SHP77 (cell line): Measurements from ENCODE around the gene MED16.
A peak's percentile ranks its signal among the peaks of the same experiment; 100 is the strongest.
"Not testable (repeated sequence)": the region's sequence is repeated elsewhere in the genome, so short reads cannot be mapped to it uniquely, and the experiment has no call there.

Experiments used
- DNase-seq, 2 experiments: peaks; one replicate each; lab custom pipeline; 2025; lab: John Stamatoyannopoulos, UW

MED16 gene

GRCh38 chr19:854549-854948, 38.4 kb downstream of the MED16 start:
- no peak for DNase-seq

DNA sequence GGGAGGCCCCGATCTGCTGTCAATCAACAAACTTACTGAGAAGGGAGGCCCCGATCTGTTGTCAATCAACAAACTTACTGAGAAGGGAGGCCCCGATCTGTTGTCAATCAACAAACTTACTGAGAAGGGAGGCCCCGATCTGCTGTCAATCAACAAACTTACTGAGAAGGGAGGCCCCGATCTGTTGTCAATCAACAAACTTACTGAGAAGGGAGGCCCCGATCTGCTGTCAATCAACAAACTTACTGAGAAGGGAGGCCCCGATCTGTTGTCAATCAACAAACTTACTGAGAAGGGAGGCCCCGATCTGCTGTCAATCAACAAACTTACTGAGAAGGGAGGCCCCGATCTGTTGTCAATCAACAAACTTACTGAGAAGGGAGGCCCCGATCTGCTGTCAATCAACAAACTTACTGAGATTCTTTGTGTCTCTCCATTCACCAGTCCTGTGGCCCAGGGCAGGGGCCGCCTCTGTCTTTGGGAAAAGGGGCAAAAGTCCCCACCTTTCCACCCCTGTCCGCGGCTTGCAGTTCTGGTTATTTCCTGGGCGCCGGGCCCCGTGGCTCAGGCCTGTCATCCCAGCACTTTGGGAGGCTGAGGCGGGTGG, 39.3 kb downstream of the MED16 start:
- DNase-seq = not testable (repeated sequence)

DNA sequence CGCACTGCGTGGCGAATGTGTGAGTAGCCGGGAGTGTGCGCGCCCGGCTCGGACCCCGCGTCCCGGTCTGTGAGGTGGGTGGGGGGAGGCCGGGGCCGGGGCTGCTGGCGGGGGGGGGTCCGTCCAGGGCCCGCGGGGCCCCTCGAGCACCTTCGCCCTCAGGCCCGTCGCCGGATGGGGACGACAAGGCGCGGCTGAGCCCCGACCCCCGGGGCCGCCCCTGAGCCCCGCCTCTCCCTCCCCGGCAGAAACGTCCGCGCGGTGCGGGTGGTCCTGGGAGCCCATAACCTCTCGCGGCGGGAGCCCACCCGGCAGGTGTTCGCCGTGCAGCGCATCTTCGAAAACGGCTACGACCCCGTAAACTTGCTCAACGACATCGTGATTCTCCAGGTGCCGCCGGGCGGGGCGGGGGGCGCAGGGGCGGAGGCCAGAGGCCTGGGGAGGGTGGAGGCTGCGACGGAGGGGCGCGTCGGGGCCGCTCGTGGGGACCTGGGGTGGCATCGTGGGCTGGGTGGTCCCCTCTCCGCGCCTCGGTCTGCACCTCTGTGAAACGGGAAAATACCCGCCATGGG, 39.9 kb downstream of the MED16 start:
- no peak for DNase-seq

DNA sequence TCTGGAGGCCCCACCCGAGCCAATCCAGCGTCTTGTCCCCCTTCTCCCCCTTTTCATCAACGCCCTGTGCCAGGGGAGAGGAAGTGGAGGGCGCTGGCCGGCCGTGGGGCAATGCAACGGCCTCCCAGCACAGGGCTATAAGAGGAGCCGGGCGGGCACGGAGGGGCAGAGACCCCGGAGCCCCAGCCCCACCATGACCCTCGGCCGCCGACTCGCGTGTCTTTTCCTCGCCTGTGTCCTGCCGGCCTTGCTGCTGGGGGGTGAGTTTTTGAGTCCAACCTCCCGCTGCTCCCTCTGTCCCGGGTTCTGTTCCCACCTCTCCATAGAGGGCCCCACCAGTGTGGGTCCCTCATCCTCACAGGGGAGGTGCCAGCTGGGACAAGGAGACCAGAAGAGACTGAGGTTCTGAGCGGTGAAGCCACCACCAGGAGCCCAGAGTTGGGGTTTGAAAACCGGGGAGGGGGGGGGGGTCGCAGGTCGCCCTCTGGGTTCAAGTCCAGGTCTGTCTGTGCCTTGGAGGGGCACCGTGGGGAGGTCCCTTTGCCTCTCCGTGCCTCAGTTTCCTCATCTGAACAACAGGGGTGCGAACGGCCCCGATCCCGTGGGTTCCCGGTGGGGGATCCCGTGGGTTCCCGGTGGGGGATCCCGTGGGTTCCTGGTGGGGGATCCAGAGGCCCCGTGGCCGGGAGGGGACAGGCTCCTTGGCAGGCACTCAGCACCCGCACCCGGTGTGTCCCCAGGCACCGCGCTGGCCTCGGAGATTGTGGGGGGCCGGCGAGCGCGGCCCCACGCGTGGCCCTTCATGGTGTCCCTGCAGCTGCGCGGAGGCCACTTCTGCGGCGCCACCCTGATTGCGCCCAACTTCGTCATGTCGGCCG, 40.6 kb downstream of the MED16 start, which contains the start of gene ELANE:
Gene ELANE (plus strand): TSS at position 168 of the 878 bp plus-strand sequence. CDS start 26 bp downstream, at position 194.
- no peak for DNase-seq

DNA sequence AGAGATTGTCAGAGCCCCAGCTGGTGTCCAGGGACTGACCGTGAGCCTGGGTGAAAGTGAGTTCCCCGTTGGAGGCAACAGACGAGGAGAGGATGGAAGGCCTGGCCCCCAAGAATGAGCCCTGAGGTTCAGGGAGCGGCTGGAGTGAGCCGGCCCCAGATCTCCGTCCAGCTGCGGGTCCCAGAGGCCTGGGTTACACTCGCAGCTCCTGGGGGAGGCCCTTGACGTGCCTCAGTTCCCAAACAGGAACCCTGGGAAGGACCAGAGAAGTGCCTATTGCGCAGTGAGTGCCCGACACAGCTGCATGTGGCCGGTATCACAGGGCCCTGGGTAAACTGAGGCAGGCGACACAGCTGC, 42.0 kb downstream of the MED16 start:
- no peak for DNase-seq

- peak; percentile 49 to 66 for DNase-seq
Observed at GRCh38 chr19:850221-850978, 42.6 kb downstream of the MED16 start.

DNA sequence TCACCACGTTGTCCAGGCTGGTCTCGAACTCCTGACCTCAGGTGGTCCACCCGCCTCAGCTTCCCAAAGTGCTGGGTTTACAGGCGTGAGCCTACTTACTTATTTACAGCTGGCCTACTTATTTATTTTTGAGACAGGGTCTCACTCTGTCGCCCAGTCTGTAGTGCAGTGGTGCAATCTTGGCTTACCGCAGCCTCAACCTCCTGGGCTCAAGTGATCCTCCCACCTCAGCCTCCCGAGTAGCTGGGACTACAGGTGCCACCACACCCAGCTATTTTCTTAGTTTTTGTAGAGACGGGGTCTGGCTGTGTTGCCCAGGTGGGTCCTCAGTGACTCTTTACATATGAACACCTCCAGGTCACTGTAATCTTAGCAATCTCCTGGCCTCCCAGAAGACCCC, 43.8 kb downstream of the MED16 start:
- not testable (repeated sequence) for DNase-seq

DNA sequence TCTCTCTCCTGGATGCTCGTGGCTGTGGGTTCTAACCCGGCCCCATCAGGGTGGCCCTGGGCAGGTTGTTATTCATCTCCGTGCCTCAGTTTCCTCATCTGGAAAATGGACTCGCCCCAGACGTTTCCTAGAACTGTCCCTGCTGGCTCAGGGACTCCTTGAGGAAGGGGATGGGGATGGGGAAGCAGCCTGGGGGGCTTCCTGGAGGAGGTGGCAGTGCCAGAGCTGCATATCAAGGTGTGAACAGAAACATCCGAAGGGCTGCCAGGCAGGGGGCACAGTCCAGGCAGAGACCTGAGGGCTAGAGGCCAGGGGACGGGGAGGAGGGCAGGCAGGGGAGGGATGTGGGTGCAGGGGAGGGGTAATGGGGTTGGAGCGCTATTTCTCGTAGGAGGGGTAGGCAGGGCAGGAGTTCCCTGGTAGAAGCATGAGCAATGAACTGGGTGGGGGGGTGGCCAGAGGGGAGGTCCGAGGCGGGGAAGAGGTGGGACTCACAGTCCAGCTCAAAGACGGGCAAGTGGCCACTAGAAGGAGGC, 44.5 kb downstream of the MED16 start:
- DNase-seq = no peak

DNA sequence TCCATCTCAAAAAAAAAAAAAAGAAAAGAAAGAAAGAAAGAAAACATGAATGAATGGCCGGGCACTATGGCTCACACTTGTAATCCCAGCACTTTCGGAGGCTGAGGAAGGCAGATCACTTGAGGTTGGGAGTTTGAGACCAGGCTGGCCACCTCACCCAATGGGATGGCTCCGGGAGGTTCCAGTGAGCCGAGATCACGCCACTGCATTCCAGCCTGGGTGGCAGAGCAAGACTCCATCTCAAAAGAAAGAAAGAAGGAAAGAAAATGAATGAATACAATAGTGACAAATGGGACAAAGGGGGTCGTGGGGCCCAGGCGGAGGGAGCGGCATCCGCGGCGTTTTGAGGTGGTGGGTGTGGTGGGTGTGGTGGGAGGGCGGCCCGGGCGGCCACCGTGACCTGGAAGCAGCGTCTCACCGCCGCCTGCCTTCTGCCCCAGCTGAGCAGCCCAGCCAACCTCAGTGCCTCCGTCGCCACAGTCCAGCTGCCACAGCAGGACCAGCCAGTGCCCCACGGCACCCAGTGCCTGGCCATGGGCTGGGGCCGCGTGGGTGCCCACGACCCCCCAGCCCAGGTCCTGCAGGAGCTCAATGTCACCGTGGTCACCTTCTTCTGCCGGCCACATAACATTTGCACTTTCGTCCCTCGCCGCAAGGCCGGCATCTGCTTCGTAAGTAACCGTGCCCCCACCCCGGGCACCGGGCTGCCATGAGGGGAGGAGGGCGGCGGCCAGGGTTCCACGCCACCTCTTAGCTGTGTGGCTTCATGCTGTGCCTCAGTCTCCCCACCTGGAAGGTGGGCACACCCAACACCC, 47.1 kb downstream of the MED16 start:
- DNase-seq = no peak

GRCh38 chr19:844546-844971, 48.4 kb downstream of the MED16 start:
- DNase-seq = no peak

DNA sequence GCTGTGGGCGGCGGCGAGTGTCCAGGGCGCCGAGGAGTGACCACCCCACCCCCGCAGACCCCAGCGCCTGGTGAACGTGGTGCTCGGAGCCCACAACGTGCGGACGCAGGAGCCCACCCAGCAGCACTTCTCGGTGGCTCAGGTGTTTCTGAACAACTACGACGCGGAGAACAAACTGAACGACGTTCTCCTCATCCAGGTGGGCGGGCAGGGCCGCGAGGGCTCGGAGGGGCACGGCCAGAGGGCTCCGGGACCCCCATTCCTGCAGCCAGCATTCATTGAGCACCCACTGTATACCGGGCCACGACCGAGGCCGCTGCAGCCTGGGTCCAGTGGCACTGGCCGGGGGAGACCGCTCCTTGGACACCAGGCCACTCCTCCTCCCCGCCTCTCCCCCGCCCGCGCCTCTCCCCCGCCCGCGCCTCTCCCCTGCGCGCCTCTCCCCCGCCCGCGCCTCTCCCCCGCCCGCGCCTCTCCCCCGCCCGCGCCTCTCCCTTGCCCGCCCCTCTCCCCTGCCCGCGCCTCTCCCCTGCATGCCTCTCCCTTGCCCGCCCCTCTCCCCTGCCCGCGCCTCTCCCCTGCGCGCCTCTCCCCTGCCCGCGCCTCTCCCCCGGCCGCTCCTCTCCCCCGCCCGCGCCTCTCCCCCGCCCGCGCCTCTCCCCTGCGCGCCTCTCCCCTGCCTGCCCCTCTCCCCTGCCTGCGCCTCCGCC, 49.0 kb downstream of the MED16 start:
- no peak for DNase-seq

DNA sequence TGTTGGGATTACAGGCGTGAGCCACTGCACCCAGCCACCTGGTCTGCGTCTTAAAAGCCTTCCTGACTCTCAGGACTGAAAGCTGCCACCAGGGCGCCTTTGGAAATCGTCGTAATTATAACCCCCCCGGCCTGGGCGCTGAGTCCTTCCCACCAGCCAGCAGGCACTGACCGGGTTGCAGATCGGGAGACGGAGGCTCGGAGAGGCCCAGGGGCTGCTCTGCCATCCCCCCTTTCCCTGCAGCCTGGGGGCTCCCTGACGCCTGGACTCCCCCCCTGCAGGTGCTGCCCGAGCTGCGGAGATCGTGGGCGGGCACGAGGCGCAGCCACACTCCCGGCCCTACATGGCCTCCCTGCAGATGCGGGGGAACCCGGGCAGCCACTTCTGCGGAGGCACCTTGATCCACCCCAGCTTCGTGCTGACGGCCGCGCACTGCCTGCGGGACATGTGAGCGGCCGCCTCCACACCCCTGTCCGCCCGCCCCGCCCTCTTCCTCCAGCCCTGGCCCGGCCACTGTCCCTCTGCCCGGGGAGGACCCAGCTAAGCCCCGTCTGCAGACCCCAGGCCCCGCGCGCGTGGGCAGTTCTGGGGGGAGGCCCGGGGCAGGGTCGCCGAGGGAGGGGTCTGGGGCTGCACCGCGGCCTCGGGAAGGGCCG, 49.7 kb downstream of the MED16 start:
- no peak for DNase-seq

GRCh38 chr19:842802-843179, 50.2 kb downstream of the MED16 start:
- not testable (repeated sequence) for DNase-seq

GRCh38 chr19:840519-841206, 52.3 kb downstream of the MED16 start, which contains the start of gene PRTN3:
TSS of gene PRTN3 (plus strand) at chr19:840999. CDS start at chr19:841009, 10 bp downstream.
- DNase-seq = no peak

DNA sequence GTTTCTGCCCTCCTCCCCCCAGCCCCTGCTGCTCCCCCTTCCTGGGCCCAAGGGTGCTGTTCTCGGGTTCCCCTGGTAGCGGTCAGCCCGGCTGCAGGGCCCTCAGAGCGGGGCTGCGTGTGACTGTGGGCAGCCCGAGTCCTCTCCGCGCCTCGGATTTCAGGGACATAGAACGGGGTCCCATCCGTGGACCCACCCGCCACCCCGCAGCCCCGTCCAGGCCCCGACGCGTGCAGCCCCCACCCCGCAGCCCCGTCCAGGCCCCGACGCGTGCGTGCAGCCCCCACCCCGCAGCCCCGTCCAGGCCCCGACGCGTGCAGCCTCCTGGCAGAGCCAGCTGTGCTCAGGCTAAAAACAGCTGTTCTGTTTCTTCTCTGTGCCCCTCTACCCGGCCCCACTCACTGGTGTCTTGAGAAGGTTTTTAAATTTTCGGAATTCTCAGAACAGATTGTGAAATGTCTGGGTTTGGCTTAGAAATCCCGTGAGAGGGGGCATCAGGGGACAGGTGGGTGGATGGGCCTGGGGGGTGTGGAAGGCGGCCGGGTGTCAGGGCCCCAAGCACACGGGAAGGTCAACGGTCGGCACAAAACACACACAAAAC, 57.7 kb downstream of the MED16 start:
- no peak for DNase-seq

GRCh38 chr19:834216-834615, 58.8 kb downstream of the MED16 start:
- DNase-seq = no peak

DNA sequence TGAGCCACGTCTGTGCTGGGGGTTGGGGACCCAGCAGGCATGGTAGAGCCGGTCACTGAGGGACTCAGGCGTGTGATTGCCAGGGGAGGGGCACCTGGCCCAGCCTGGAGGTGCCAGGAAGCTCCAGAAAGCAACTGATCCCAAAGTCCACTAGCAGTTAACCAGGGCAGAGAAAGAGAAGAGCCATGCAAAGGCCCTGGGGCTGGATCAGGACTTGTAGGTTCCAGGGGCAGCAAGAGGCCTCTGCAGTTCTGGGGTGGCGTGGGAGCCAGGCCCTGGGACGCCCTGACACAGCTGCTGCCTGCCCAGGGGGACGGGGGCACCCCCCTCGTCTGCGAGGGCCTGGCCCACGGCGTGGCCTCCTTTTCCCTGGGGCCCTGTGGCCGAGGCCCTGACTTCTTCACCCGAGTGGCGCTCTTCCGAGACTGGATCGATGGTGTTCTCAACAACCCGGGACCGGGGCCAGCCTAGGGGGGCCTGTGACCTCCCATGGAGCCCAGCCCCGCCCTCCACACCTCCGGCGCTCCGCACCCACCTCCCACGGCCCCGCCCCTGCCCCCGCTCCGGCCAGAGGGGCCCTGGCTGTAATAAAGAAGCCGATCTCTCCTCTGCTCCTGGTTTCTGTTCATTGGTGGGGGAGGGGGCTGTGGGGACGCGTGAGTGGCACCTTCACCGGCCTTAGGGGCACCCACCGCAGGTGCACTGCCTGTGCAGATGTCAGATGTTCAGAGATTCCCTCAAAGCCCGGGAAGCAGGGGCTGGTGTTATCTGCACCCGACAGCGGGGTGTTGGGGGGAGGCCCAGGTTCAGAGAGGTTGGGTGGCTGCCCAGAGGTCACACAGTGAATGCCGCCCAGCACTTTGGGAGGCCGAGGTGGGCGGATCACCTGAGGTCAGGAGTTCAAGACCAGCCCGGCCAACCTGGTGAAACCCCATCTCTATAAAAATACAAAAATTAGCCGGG, 61.3 kb downstream of the MED16 start:
- no peak for DNase-seq
